ENCODE results near the gene CEP290.

The CEP290 gene

GRCh38 chr12:88084210-88084609, 57.7 kb downstream of the CEP290 start:
- H3K27ac ChIP-seq (replicated peaks) = no peak overlapping the region
- TF ChIP-seq GABPA (IDR thresholded peaks at IDR 0.05; ENCODE audit: low read depth) (no peak), SPI1 (IDR thresholded peaks at IDR 0.05; ENCODE audit: borderline replicate concordance, low read depth) (no peak), POLR2AphosphoS5 (IDR thresholded peaks at IDR 0.05; ENCODE audit: low read depth) (no peak), CTCF (IDR thresholded peaks at IDR 0.05; ENCODE audit: insufficient read depth, low read length) (no peak)
- TF ChIP-seq, protein P1, sequence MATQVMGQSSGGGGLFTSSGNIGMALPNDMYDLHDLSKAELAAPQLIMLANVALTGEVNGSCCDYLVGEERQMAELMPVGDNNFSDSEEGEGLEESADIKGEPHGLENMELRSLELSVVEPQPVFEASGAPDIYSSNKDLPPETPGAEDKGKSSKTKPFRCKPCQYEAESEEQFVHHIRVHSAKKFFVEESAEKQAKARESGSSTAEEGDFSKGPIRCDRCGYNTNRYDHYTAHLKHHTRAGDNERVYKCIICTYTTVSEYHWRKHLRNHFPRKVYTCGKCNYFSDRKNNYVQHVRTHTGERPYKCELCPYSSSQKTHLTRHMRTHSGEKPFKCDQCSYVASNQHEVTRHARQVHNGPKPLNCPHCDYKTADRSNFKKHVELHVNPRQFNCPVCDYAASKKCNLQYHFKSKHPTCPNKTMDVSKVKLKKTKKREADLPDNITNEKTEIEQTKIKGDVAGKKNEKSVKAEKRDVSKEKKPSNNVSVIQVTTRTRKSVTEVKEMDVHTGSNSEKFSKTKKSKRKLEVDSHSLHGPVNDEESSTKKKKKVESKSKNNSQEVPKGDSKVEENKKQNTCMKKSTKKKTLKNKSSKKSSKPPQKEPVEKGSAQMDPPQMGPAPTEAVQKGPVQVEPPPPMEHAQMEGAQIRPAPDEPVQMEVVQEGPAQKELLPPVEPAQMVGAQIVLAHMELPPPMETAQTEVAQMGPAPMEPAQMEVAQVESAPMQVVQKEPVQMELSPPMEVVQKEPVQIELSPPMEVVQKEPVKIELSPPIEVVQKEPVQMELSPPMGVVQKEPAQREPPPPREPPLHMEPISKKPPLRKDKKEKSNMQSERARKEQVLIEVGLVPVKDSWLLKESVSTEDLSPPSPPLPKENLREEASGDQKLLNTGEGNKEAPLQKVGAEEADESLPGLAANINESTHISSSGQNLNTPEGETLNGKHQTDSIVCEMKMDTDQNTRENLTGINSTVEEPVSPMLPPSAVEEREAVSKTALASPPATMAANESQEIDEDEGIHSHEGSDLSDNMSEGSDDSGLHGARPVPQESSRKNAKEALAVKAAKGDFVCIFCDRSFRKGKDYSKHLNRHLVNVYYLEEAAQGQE (IDR thresholded peaks at IDR 0.05; ENCODE audit: insufficient replicate concordance, low read depth) = no peak
- H3K4me3 ChIP-seq (replicated peaks; ENCODE audit: insufficient read depth, low read length) = no peak overlapping the region
- no peaks in the 10 kb centered on the region for H3K27me3 ChIP-seq (ENCODE audit: insufficient read depth, poor library complexity, severe bottlenecking)
- no peak for DNase-seq (ENCODE audit: low read depth in 1 of 2, low spot score in 1 of 2)

GRCh38 chr12:88083634-88084033, 58.3 kb downstream of the CEP290 start:
- DNase-seq (ENCODE audit: low read depth in 1 of 2, low spot score in 1 of 2) = no peak
- Histone ChIP-seq H3K27ac (replicated peaks) (no peak overlapping the region), H3K4me3 (replicated peaks; ENCODE audit: insufficient read depth, low read length) (no peak overlapping the region), H3K27me3 (ENCODE audit: insufficient read depth, poor library complexity, severe bottlenecking) (no peaks in the 10 kb centered on the region)
- TF ChIP-seq, protein P1 (IDR thresholded peaks at IDR 0.05; ENCODE audit: insufficient replicate concordance, low read depth) = no peak
- TF ChIP-seq SPI1 (IDR thresholded peaks at IDR 0.05; ENCODE audit: borderline replicate concordance, low read depth) (no peak), CTCF (IDR thresholded peaks at IDR 0.05; ENCODE audit: insufficient read depth, low read length) (no peak), POLR2AphosphoS5 (IDR thresholded peaks at IDR 0.05; ENCODE audit: low read depth) (no peak), GABPA (IDR thresholded peaks at IDR 0.05; ENCODE audit: low read depth) (no peak)

DNA sequence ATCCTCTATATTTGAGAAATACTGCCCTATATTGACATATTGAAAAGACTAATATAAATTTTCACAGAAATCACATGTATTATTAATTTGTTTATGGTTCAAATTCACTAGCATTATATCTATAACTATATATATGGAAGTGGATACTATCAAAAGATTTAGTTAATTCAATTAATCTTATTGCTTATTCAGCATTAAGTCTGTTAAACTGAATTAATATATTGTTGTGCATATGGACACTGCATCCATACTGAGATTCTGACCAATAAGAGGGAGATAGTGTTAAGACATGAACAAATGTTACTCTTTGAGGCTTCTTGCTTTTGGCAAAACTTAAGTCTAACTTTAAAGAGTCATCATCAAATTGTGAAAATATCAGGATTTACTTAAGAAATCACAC, 60.6 kb downstream of the CEP290 start:
- TF ChIP-seq POLR2AphosphoS5 (IDR thresholded peaks at IDR 0.05; ENCODE audit: low read depth) (no peak), SPI1 (IDR thresholded peaks at IDR 0.05; ENCODE audit: borderline replicate concordance, low read depth) (no peak), GABPA (IDR thresholded peaks at IDR 0.05; ENCODE audit: low read depth) (no peak), CTCF (IDR thresholded peaks at IDR 0.05; ENCODE audit: insufficient read depth, low read length) (no peak)
- TF ChIP-seq, protein P1 (IDR thresholded peaks at IDR 0.05; ENCODE audit: insufficient replicate concordance, low read depth) = no peak
- Histone ChIP-seq H3K27me3 (ENCODE audit: insufficient read depth, poor library complexity, severe bottlenecking) (no peaks in the 10 kb centered on the region), H3K27ac (replicated peaks) (no peak overlapping the region), H3K4me3 (replicated peaks; ENCODE audit: insufficient read depth, low read length) (no peak overlapping the region)
- DNase-seq (ENCODE audit: low read depth in 1 of 2, low spot score in 1 of 2) = no peak

Measured in HL-60 (cell line).